Fibroblast of peridontal ligament (primary cell): ENCODE data around the gene VASH2.
"Not testable (repeated sequence)": the region's sequence is repeated elsewhere in the genome, so short reads cannot be mapped to it uniquely, and the experiment has no call there.

Experiments used
- DNase-seq: peaks from one replicate; pipeline ENCODE4 v3.0.0-alpha.2; 2010; ENCODE audit errors: extremely low read depth

VASH2 gene

GRCh38 chr1:212981025-212981495 lies 30.7 kb downstream of the VASH2 start:
- no peak for DNase-seq

DNA sequence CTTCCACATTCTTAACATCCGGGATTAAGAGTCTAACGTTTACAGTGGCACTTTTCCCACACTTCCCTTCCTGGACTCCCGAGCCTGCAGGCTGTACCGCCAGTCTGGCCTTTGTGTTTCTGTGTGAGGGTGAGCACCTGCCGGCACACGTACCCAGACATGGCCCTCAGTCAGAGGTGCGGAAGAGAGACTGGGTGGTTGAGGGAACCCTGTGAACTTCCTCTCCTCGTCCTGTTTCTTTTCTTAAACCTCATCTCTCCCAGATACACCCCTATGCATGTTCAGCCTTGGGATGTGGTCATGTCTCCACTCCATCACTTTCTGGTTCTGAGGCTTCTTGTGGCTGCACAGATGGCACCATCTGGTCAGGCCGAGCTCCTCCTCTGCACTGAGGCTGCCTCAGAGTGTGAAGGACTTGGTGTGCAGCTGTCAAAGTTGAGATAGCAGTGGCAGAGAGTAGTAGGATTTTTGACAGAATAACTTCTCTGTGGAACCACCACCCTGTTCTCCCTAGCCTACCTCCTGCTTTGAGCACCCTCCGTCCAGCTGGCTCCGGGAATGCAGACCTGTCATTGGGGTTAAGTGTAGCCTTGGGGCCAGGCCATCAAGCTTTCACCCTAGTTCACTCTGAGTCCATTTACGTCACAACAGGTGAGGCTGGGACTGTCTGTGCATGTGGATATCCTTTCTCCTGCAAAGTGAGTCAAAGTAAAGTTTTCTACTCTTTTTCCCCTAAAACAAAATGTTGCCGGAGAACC lies 31.4 kb downstream of the VASH2 start:
- DNase-seq: no peak

DNA sequence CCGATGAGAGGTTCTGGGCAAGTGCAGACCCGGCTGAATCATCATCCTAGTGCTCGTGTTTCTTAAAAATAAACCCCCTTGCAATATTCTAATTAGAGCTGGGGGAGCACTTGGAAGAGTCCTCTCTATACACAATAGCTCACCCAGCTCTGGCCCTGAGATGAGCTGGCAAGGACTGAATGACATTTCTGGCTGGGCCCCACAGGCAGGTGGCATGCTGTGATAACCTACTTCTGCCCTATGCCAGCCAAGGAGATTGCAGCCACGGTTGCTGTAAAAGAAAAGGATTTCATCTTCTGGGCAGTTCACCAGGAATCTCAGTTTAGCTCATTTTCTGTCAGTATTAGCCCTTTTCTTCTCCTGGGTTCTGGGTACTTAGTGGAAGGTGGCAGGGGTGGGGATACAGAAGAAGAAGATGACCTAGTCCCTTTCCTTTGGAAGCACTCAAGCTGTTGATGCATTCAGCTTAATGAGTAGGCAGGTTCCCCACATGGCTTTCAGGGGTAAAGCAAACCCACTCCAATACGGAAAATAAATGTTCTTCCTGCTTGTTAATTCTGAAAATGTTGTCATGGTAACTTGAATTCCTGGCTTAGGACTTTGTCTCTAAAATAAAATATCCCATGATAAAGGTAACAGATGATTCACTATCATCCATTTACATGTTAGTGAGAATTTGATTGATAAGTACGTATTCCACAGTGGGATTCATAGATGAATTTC lies 32.2 kb downstream of the VASH2 start:
- no peak for DNase-seq

DNA sequence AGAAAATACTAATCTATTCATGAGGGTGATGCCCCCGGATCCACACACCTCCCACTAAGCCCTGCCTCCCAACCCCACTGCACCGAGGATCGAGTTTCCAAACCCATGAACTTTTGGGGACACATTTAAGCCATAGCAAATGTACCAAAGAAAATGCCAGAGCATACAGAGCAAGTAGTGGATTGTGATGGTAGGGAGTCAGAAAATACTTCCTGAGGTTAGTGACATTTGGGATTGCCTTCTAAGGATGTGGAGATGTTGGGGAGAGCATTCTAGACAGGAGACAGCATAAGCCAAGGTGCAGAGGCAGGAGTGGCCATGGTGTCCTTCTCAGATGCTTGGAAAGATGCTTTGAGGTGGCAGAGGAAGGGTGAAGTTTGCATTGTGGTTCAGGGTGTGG lies 33.1 kb downstream of the VASH2 start:
- no peak for DNase-seq

GRCh38 chr1:212984522-212985291 lies 34.4 kb downstream of the VASH2 start:
- DNase-seq: no peak

- DNase-seq: no peak
These were observed 36.2 kb downstream of the VASH2 start for GRCh38 chr1:212986551-212986950.

- peak; percentile 13 for DNase-seq
These were observed 37.5 kb downstream of the VASH2 start for GRCh38 chr1:212987702-212988322.

DNA sequence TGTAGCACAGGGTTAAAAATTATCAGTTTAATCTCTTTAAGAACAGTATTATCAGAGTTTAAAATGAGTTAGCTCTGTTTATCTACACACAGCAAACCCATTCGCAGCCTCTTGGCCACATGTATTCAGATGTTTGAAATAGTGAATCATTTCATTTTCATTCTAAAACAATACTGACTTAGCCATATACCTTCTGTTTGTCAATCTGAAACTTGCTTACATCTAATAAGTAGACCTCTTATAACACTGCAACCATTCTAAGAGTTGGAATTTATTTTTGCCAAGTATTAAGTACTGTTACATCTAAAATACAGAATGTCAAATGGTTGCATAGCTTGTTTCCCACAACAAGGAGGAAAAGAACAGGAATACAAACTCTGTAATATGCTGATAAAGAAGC lies 39.9 kb downstream of the VASH2 start:
- DNase-seq: no peak

DNA sequence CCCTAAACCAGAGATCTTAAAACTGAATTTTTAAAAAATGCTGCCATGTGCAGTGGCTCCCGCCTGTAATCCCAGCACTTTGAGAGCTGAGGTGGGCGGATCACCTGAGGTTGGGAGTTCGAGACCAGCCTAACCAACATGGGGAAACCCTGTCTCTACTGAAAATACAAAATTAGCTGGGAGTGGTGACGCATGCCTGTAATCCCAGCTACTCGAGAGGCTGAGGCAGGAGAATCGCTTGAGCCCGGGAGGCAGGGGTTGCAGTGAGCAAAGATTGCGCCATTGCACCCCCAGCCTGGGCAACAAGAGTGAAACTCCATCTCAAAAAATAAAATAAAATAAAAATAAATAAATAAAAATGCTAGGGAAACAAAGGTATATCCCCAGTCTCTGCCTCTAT lies 43.6 kb downstream of the VASH2 start:
- not testable (repeated sequence) for DNase-seq

- DNase-seq: no peak
These were observed 44.6 kb downstream of the VASH2 start for GRCh38 chr1:212994926-212995325.

DNA sequence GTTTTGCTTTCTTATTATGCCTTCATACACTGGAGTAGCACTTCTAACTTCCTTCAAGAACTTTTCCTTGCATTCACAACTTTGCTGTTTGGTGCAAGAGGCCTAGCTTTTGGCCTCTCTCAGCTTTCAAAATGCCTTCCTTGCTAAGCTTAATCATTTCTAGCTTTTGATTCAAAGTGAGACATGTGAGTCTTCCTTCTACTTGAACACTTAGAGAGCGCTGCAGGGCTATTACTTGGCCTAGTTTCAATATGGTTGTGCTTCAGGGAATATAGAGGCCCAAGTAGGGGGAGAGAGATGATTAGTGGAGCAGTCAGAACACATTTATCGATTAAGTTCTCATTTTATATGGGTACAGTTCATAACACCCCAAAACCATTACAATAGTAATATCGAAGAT lies 52.9 kb downstream of the VASH2 start:
- no peak for DNase-seq

DNA sequence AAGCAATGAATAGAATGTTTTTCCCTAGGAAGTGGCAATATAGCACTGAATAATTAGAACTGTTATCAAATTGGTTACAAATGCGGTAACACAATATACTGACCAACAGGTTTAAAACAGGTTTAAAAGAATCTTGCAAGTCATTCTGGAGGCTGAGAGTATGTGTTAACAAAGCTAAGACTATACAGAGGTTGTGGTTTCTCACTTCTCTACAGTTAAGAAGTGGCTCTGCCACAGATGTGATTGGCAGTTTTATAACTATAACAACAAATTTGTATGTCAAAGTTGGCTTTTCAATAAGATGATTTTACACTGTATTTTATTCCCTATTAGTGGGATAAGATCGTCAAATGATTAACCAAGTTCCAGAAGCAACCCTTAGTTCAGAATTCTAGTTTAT lies 58.2 kb downstream of the VASH2 start:
- no peak for DNase-seq

DNA sequence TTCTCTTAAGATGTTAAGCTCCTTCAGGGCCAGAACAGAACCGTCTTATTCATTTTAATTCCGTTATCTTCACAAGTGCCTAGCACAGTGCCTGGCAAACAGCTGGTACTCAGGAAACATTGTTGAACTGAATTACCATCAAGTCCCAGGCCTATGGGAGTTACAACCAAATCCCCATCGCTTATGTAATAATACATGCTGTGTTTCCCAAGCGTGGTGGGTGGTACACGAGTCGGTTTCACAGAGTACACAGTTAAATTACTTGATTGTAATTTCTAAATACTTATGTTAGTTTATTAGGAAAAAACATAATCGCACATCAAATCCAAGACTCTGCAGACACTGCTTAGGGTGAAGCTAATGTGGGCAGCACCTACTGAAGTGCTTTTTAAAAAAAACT lies 64.3 kb downstream of the VASH2 start:
- peak; percentile 39 for DNase-seq

GRCh38 chr1:213015099-213016050 lies 65.0 kb downstream of the VASH2 start, which contains the start of gene ANGEL2:
Gene ANGEL2, minus strand, starts transcription at chr1:213015867. Its CDS starts 196 bp downstream, at chr1:213015671.
- DNase-seq: peak; percentile 98

DNA sequence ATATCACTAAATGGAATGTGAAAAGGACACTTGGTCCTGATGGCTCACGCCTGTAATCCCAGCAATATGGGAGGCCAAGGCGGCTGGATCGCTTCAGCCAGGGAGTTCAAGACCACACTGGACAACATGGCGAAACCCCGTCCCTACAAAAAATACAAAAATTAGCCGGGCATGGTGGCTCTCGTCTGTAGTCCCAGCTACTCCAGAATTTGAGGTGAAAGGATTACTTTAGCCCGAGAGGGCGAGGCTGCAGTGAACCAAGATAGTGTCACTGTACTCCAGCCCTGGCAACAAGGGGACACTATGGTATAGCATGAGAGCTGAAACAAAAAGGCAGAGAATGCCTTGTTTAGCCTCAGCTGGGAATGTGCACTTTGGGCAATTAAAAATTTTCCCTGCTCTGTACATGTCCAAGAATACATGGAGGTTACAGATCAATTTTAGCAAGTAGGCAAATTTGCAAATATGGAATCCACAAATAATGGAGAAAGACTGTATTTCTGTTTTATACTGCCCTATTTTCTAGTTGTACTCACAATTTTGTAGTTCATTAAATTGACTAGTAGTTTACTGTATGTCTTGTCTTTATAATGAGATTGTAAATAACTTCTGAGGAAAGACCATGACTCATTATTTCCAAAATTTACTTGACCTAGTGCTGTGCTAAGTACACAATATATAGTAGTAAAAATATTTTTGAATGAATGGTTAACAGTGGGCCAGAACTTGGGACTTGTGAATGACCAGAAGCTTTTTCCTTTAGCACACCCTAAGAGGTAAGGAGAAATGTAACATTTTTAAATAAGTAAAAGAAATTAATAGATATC lies 67.3 kb downstream of the VASH2 start:
- no peak for DNase-seq

- DNase-seq: no peak
These were observed 69.1 kb downstream of the VASH2 start for GRCh38 chr1:213019450-213019849.

GRCh38 chr1:213020016-213020415 lies 69.7 kb downstream of the VASH2 start:
- DNase-seq: no peak

DNA sequence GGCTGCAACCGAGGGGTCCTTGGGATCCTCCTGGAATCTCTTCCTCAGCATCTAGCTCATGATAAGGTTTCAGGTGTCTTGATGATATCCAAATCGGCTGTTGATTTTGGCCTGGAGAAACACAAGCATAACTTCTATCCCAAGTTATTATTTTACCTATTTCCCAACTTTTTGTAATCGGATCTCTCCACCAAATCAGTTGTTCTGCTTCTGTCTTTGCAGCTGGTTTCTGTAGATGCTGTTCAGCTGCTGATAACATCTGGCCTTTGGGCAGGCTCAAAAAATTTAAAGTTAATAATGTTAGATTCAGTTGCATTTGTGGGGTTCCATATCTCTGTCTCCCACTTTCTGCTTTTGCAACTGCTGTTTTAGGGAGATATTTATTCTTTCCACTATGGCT lies 76.7 kb downstream of the VASH2 start:
- DNase-seq: not testable (repeated sequence)

DNA sequence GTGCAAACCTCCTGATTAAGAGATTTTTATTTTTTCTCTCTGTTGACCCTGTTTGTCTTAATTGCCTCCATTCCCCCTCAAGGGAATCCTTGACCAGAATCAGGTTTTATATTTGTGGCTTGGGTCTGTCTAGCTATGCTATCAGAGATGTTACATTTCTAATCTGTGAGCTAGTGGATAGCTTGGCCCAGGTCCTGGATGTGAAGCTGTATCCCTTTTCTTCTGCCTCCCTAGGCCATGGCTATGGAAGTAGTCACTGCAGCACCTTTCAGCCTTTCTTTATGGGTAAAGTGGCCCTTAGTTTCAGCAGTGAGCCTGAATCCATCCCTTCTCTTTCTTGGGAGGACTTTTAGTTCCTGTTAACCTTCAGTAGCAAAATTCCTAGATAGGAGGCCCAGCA lies 82.3 kb downstream of the VASH2 start:
- no peak for DNase-seq

- no peak for DNase-seq
These were observed 84.4 kb downstream of the VASH2 start for GRCh38 chr1:213034713-213035112.
